COLO829 (cell line): Measurements from ENCODE around the gene PRKAB1.

Experiments used
- DNase-seq: peaks from one replicate; pipeline ENCODE4 v3.0.0; 2012; ENCODE audit warnings: low spot score

Gene PRKAB1

GRCh38 chr12:119664642-119665041 is 3.3 kb upstream of the PRKAB1 start:
- DNase-seq, result no peak

- no peak for DNase-seq
Observed at GRCh38 chr12:119665164-119665929, 2.6 kb upstream of the PRKAB1 start.

- DNase-seq, result no peak
Observed at GRCh38 chr12:119666226-119666795, 1.6 kb upstream of the PRKAB1 start.

DNA sequence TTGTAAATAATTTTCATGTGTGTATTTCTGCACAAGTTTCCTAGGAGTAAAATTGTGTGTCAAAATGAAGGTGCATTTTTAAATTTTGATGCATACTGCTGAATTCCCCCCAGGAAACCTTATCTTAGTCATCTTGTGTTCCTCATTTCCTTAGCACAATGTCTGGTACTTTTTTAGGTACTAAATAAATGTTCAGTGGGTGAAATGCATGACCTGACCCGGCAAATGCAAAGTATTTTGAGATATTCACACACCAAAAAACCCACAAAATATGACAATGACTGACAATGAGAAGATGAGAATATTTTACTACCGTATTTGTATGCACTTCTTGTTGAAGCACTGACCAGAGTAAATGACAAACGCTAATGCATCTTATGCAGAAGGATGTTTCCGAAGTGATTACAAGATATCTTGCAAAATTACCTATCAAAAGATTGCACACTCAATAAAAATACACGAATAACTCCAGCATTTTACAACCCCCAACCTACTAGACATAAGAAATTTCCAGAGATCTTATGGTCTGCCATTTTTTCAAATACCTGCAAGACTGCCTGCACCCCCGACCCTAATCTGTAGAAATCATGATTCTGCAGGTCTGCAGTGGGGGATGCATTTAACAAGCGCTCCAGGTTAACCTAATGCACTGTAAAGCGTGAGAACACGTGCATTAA is 895 bp upstream of the PRKAB1 start:
- DNase-seq, result no peak

GRCh38 chr12:119668324-119668841 is 450 bp downstream of the PRKAB1 start:
- no peak for DNase-seq

- DNase-seq, result no peak
Observed at GRCh38 chr12:119669744-119670472, 2.0 kb downstream of the PRKAB1 start.

- DNase-seq, result no peak
Observed at GRCh38 chr12:119671070-119671469, 3.1 kb downstream of the PRKAB1 start.

DNA sequence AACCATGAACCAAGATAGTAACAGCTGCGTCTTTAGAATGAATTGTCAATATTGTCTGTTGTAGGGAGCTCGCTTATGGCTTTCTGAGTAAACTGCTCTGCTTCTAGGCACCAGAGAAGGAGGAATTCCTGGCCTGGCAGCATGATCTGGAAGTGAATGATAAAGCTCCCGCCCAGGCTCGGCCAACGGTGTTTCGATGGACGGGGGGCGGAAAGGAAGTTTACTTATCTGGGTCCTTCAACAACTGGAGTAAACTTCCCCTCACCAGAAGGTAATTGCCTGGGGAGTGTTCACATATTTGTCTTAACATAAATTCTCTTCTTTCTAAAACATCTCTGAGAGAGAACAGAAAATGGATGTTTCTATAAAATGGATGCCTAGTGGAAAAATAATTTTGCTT is 4.3 kb downstream of the PRKAB1 start:
- DNase-seq, result no peak

GRCh38 chr12:119673634-119674033 is 5.7 kb downstream of the PRKAB1 start:
- no peak for DNase-seq

DNA sequence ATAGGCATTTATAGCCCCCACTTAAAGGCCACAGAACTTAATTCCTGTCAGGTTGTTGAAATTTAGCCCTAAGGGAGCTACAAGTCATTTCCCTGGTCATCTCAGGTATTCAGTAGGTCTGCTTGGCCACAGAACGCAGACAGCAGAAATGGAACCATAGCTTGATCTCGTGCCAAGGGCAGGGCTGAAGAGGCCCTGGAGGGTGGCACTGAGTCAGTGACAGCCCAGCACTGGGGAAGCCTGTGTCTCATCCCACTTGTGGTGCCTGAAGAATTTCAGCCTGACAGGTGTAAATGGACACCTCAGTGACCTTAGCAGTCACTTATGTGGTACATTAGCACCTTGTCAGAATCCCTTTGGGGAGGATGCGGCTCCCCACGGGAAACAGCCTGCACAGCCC is 6.6 kb downstream of the PRKAB1 start:
- DNase-seq, result no peak

- DNase-seq, result no peak
Observed at GRCh38 chr12:119676022-119676421, 8.1 kb downstream of the PRKAB1 start.

GRCh38 chr12:119676573-119676972 is 8.6 kb downstream of the PRKAB1 start:
- DNase-seq, result no peak

GRCh38 chr12:119678459-119678858 is 10.5 kb downstream of the PRKAB1 start:
- no peak for DNase-seq

GRCh38 chr12:119679081-119679480 is 11.1 kb downstream of the PRKAB1 start:
- no peak for DNase-seq

DNA sequence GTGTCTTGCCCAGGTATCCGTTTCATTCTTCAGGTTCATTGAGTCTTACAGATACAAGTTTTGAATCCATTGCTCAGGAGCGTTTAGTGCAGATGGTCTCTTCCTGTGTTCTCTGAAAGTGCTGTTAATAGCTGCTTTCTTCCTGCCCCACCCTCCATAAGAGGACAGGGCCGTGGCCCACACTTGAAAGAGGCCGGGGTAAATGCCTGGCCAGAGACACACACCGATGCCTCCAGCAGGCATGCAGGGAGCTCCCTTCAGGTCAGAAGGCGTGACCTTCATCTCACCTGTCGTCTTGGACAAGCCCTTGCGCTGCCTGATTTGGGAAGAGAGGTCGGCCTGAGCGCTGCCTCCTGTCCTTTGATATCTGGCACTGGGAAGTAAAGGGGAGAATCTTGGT is 11.6 kb downstream of the PRKAB1 start:
- no peak for DNase-seq

DNA sequence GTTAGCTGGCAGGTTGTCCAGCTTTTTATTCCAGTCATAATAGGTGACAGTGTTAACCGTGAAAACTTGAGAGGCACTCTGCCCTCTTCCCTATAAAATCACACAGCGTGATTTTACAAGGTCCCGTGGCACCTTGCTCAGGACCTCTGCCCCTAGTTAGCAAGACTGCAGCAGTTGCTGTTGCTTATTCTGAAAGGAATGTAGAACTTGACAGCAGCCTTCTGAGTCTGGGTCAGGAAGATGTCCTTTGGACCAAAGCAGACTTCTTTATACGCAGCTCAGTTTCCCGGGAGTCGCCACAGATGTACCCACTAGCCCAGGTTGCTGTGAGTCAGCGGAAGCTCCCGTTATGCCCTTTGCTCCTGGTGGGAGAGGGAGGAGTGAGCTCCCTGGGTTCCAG is 13.2 kb downstream of the PRKAB1 start:
- DNase-seq, result no peak

DNA sequence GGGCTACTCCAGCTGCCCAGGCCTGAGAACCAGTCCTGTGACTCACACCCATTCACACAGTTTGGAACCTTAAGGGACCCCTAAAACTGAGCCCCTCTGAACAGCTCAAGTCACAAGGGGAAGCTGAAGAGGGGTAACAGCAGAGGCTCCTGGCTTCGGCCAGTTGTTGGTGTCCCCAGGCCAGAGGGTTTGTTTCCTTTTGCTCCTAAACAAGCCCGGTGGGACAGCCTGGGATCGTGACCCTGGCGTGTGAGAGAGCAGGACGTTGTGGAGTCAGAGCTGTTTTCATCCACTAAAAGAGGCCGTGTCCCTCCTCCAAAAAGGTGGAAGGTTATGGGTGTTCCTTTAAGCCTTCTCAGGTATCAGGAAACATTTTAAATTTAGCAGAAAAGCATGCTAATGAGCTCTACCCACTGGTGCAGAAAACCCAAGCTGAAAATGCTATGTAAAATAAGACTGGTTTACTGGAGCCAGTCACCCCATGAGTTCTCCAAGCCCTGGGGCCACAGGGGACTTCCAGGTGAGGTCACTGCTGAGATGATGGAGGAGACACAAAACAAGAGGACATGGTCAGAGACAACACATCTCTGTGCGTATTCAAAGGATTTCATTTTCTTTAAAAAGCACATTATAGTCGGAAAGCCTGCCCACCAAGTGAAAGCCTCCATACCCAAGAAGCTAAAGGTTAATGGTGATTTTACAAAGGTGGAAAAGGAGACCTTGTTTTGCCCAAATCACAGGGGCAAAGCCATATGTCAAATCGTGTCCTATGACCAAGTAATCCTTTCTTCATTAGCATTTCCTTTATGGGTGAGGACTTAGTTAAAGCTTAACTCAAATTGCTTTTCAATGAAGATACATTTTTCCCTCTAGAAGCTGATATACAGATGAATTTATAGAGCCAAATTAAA is 14.1 kb downstream of the PRKAB1 start:
- no peak for DNase-seq

- no peak for DNase-seq
Observed at GRCh38 chr12:119682639-119683252, 14.8 kb downstream of the PRKAB1 start.

- no peak for DNase-seq
Observed at GRCh38 chr12:119683413-119683812, 15.5 kb downstream of the PRKAB1 start.

DNA sequence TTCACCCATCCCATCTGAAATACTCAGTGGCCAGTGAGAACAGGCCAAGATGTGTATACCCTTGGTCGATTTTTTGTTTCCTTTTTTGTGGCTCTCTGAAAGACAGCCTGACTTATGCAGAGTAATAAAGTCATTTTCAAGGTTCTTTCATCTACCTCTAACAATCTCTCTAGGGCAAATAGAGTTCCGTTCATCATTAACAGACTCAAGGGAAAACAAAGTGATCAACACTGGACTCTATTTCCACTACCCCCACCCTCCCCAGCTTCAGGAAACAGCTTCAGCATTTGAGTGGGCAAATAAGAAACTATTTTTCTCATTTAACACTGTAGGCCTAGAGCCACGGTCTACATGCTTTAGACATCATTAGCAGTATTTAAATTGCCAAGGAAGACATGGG is 15.9 kb downstream of the PRKAB1 start:
- no peak for DNase-seq
